Measurements from ENCODE around the gene PPM1E.

The PPM1E gene

GRCh38 chr17:59000022-59000421 is 244.4 kb downstream of the PPM1E start:
- DNase-seq, result no peak

GRCh38 chr17:59001158-59001814 is 245.6 kb downstream of the PPM1E start:
- no peak for DNase-seq

GRCh38 chr17:59002126-59002525 is 246.5 kb downstream of the PPM1E start:
- no peak for DNase-seq

GRCh38 chr17:59002848-59003247 is 247.2 kb downstream of the PPM1E start:
- DNase-seq, result no peak

DNA sequence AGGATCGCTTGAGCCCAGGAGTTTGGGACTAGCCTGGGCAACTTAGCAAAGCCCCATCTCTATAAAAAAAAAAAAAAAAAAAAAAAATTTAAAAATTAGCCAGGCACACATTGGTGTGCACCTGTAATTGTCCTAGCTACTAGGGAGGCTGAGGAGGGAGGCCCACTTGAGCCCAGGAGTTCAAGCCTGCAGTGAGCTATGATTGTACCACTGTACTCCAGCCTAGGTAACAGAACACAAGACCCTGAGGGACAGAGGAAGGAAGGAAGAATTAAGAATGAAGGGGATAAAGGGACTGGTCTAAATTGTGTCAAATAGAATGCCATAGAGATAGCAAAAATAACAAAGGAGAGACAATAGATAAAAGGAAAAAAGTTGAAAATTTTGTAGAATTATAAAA is 248.2 kb downstream of the PPM1E start:
- no peak for DNase-seq

DNA sequence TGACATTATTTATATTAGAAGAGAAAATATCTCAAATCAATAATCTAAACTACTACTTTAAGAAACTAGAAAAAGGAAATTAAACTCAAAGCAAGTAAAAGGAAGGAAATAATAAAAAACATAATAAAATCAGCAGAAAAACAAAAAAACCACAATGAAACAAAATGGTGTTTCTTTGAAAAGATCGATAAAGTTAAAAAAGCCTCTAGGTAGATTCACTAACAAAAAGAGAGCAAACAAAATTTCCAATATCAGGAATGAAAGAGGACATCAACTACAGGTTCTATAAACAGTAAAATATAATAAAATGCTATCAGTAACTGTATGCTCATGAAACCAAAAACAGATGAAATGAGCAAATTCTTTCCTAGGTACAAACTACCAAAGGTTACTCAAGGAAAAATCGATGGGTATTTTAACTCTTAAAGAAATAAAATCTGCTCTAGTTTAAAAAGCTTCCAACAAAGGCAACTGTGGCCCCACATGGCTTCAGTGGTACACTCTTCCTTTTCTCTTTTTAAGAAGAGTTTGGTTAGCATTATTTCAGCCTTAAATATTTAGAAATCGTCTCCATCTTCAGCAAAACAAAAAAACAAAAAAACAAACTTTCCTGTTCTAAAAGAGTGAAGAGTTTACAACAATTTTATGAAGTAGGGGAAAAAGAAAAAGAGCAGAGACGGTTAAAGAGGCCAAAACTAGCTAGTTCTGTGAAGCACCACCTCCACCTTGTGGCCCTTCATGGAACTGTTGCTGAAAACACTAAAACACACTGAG is 248.9 kb downstream of the PPM1E start:
- DNase-seq, result peak; percentile 1 to 16

DNA sequence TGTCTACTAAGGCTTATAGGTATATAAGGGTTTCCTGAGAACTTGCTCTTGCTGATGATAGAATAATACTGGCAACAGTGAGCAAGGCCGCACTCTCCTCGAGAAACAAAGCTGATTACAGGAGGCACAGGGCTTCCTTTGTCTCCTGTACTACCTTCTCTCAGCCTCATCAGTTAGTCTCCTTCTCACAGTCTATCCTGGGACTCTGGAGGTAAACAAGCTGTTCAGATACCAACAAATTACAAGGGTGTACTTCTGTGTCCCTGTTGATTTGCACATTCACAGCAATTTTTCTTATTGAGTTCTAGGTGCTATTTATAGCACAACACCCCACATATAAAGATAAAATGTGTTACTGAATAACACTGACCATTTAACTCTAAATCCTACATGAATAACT is 252.3 kb downstream of the PPM1E start:
- no peak for DNase-seq

GRCh38 chr17:59008737-59009136 is 253.1 kb downstream of the PPM1E start:
- no peak for DNase-seq

DNA sequence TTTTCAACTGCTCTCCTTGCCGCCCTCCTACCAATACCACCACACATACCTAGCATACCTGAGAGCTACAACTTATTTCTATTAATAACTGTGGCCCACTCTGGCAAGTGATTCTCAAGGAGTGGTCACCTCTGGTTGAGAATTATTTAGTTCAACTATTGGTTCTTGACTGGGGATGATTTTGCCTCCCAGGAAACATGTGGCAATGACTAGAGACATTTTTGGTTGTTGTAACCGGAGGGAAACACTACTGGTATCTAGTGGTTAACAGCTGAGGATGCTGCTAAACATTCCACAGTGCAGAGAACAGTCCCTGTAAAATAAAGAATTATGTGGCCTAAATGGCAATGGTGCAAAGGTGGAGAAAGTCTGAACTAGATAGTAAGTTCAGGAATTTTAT is 254.4 kb downstream of the PPM1E start:
- no peak for DNase-seq

DNA sequence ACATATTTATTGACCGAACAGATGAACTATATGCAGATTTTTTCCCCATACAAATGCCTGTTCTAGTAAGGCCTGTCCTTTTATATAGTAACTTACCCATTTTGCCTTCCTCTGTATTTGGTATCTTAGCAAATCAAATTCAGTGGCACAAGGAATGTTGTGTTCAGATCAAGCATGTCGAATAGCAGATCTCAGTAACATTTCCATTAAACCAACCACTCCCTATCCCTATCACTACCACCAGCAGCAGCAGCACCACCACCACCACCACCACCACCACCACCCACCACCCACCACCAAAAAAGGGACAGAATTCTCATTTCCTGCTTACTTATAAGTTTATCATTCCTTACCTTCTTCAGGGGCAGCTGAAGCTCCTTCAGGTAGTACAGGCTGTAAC is 256.3 kb downstream of the PPM1E start:
- DNase-seq, result no peak

DNA sequence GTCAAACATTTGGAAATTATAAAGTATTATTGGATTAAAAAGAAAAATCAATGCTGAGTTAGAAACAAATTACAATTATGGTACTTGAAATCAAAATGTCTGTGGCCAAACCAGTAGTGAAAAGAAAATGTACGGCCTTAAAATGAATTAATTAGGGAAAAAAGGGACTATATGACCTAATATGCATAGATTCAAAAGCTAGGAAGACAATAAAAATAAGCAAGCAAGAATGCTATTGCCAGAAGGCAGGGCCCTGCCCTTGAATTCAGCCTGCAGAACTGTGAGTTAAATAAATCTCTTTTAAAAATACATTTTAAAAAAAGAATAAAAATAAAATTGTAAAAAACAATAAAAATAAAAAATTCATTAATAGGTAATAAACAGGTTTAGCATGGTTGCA is 262.4 kb downstream of the PPM1E start:
- DNase-seq, result no peak

DNA sequence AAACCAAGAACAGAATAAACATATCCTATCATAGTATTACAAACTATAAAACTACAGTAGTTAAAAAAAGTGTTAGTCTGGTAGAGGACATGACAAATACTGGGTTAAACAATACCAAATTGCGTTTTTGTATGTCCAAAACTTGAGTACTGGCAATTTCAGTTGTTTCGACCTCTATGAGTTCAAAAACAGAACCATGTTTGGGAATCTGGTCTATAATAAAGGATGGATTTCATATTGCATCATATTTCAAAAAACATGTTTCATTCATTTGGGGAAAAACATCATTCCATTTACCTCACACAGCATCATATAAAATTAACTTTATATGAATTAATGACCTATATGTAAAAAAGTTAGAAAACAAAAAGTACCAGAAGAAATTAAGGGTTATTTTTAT is 269.3 kb downstream of the PPM1E start:
- DNase-seq, result no peak

- DNase-seq, result no peak
Observed at GRCh38 chr17:59026176-59026939, 270.7 kb downstream of the PPM1E start.

DNA sequence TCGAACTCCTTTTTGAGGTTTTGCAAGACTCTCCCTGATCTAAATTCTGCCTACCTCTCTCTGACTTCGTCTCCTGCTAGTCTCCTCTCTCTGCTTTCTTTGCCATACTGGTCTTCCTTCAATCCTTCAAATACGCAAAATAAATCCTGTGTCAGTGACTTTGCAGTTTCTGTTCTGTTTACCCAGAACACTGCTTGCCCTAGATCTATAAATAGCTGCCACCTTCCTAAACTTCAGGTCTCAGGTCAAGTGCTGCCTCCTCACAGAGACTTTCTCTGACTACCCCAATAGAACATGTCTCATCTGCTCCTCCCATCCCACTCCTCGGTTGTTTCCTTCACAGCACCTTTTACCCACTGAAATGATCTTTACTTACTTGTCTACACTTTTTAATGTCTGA is 272.1 kb downstream of the PPM1E start:
- no peak for DNase-seq

DNA sequence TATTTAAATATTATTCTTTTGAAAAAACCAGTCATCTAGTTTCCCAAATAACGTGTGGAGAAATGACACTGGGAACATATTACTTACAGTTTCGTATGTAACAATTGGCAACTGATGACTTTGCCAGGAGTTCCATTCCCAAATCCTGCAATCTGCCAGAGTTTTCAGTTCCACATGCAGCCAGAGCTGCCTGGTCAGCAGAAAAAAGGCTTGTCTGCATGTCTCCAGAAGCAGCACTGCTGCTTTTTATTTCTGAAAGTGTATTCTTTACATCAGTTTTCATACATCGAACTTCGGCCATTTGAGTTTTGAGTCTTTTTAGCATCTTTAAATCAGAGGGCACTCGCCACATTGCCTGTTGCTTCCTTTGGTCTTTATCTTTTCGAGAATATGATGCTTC is 272.7 kb downstream of the PPM1E start:
- DNase-seq, result no peak

DNA sequence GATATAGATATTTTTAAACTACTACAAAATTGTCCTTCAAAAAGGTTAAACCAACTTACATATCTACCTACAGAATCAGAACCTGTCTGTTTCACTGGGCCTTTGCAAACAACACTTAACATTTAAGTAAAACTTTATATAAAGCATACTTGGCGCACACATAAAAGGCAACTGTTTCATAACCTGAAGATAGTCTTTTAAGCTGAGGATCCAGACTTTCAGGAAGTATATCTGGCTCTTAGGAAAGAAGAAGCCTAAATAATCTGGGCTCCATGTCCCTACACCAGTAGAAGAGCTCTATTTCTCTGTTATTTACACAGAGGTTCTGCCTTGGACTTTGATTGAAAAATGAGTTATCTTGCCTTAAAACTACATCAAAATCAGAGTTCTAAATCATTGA is 275.2 kb downstream of the PPM1E start:
- DNase-seq, result no peak
